PC-9 (cell line): Measurements from ENCODE around the gene TYSND1. TPM values are rescaled to one million over a fixed set of nuclear protein-coding genes. Genes with fewer than 3 reads are reported as not detected.

ENCODE experiments used
- BruUV-seq: library from RNA; stranded (reverse); fragments of 400-500 nt; replicated peaks from 2 replicates; lab custom pipeline; 2021; lab: Mats Ljungman, UMichigan
- CTCF ChIA-PET: fragments of 300-600 bp; sonication (Branson Sonifier 250); formaldehyde crosslinking; loops from one replicate; lab custom pipeline; 2022; ENCODE audit warnings: antibody characterized with exemption; lab: Charles Lee
- POLR2A ChIA-PET: fragments of 300-600 bp; sonication (Branson Sonifier 250); formaldehyde crosslinking; loops from one replicate; lab custom pipeline; 2022; ENCODE audit warnings: antibody characterized with exemption; ENCODE audit not compliant: unreplicated experiment; lab: Charles Lee
- DNase-seq, 2 experiments: peaks; one replicate each; pipeline versions ENCODE4 v3.0.0 to v3.0.0-alpha.2; 2015 to 2022; ENCODE audit warnings: mixed read lengths in 1 of 2
- H2AFZ ChIP-seq: fragments of 200-600 bp; sonication (generic); 2 replicates; pipeline ENCODE4 v1.8.1; 2017; ENCODE audit warnings: antibody characterized with exemption
- H3F3A ChIP-seq: fragments of 200-600 bp; sonication (generic); 2 replicates; pipeline ENCODE4 v1.8.1; 2017; ENCODE audit warnings: antibody characterized with exemption, mild to moderate bottlenecking, low read depth; ENCODE audit not compliant: insufficient read depth
- H3K27ac ChIP-seq: fragments of 200-600 bp; sonication (generic); 2 replicates; pipeline ENCODE4 v1.6.1; 2016; ENCODE audit warnings: mixed run types
- H3K27me3 ChIP-seq: fragments of 200-600 bp; sonication (generic); 2 replicates; pipeline ENCODE4 v1.6.1; 2016; ENCODE audit warnings: low read depth, mixed run types; ENCODE audit not compliant: insufficient read depth
- H3K36me3 ChIP-seq: fragments of 200-600 bp; sonication (generic); 2 replicates; pipeline ENCODE4 v1.6.1; 2016; ENCODE audit warnings: low read depth, mixed run types
- H3K4me1 ChIP-seq: fragments of 200-600 bp; sonication (generic); replicated peaks from 2 replicates; pipeline ENCODE4 v1.6.1; 2016; ENCODE audit warnings: mixed run types; ENCODE audit not compliant: insufficient read depth
- H3K4me2 ChIP-seq: fragments of 200-600 bp; sonication (generic); 2 replicates; pipeline ENCODE4 v1.6.1; 2017; ENCODE audit warnings: mixed run types
- H3K4me3 ChIP-seq: fragments of 200-600 bp; sonication (generic); 2 replicates; pipeline ENCODE4 v1.6.1; 2016; ENCODE audit warnings: mixed run types
- H3K79me2 ChIP-seq: fragments of 200-600 bp; sonication (generic); 2 replicates; pipeline ENCODE4 v1.6.1; 2017; ENCODE audit warnings: low read depth, mixed run types
- H3K9me2 ChIP-seq: fragments of 200-600 bp; sonication (generic); 2 replicates; pipeline ENCODE4 v1.8.1; 2017; ENCODE audit warnings: mild to moderate bottlenecking; ENCODE audit not compliant: insufficient read depth
- H3K9me3 ChIP-seq: fragments of 200-600 bp; sonication (generic); 2 replicates; pipeline ENCODE4 v1.8.1; 2016; ENCODE audit warnings: low read depth; ENCODE audit not compliant: insufficient read depth
- H4K20me1 ChIP-seq: fragments of 200-600 bp; sonication (generic); 2 replicates; pipeline ENCODE4 v1.8.1; 2017; ENCODE audit not compliant: insufficient read depth
- CTCF ChIP-seq: fragments of 200-600 bp; sonication (generic); conservative IDR thresholded peaks from 2 replicates; pipeline ENCODE4 v1.6.1; 2017; ENCODE audit warnings: mixed run types, antibody characterized with exemption, mild to moderate bottlenecking, moderate library complexity
- EZH2 ChIP-seq: fragments of 200-600 bp; sonication (generic); IDR thresholded peaks from 2 replicates; pipeline ENCODE4 v1.8.0; 2017; ENCODE audit warnings: antibody characterized with exemption, low read depth
- intact Hi-C: fragments of 100-400 bp; cut with micrococcal nuclease; formaldehyde crosslinking; loops from one replicate; pipeline ENCODE4 v1.10.0; 2022; ENCODE audit not compliant: unreplicated experiment
- total RNA-seq: library from RNA; stranded (reverse); gene quantifications from 2 replicates; pipeline ENCODE4 v1.2.3, GENCODE V29; 2021

Gene TYSND1
- total RNA-seq, 1 experiment from 2014 or later = 28.0 TPM

- intact Hi-C loops = no loop called here
- ChIA-PET CTCF (no interaction called here), POLR2A (no interaction called here)
- Histone ChIP-seq H3K36me3 (peaks cover 24% of the 10 kb centered on the region; the same call in 1 of the 2 replicates), H3K27me3 (no peaks in the 10 kb centered on the region), H3F3A (no peaks in the 10 kb centered on the region; the same call in 1 of the 2 replicates), H3K4me1 (no peaks in the 10 kb centered on the region), H2AFZ (no peak overlapping the region), H3K4me2 (no peak overlapping the region), H3K4me3 (no peak overlapping the region), H3K79me2 (peaks cover 10% of the 10 kb centered on the region), H3K9me3 (no peaks in the 10 kb centered on the region), H3K9me2 (no peaks in the 10 kb centered on the region), H3K27ac (no peak overlapping the region), H4K20me1 (no peaks in the 10 kb centered on the region; the same call in 1 of the 2 replicates)
- BruUV-seq = no TSS peak
- no peak for TF ChIP-seq EZH2
- TF ChIP-seq CTCF = no peak
- no peak for DNase-seq
Measured at GRCh38 chr10:70121281-70121949, 25.1 kb downstream of the TYSND1 start.

DNA sequence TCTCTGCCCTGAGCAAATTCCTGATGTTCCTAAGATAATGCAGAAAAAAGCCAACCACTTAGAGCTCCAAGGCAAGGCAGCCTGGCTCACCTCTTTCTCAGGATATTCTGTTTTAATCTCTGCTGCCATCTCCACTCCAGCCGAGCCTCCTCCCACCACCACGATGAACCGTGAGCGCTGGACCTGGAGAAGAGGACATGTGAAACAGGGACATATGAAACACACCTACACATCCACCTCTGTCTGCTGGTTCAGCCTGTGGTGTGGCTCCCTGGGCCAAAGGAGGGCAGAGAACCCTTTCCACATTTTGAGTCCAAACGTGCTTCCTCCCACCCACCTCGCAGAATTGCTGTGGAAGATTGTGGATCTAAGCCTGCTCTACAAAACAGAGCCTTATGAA, 26.1 kb downstream of the TYSND1 start:
- no peaks in the 10 kb centered on the region; the same call in 1 of the 2 replicates for H3F3A ChIP-seq
- no peaks in the 10 kb centered on the region for H3K9me3 ChIP-seq
- H3K9me2 ChIP-seq = no peaks in the 10 kb centered on the region
- no peaks in the 10 kb centered on the region for H3K4me1 ChIP-seq
- H3K36me3 ChIP-seq = peaks cover 30% of the 10 kb centered on the region
- intact Hi-C loops = no loop called here
- ChIA-PET POLR2A (interaction anchor here (0.6 kb wide), 1 partner anchor 1908 kb away, joined by 3 read pairs; no protein-coding TSS in a partner anchor), CTCF (no interaction called here)
- TF ChIP-seq EZH2 = no peak
- H4K20me1 ChIP-seq = no peaks in the 10 kb centered on the region; the same call in 1 of the 2 replicates
- H3K27me3 ChIP-seq = no peaks in the 10 kb centered on the region
- no TSS peak for BruUV-seq
- no peak overlapping the region for H3K27ac ChIP-seq
- H3K4me3 ChIP-seq = no peak overlapping the region
- no peak overlapping the region for H3K4me2 ChIP-seq
- H2AFZ ChIP-seq = no peak overlapping the region
- no peak for DNase-seq
- H3K79me2 ChIP-seq = 0 out of 2 replicates have a peak, but pooled peaks cover 8% of the 10 kb centered on the region

DNA sequence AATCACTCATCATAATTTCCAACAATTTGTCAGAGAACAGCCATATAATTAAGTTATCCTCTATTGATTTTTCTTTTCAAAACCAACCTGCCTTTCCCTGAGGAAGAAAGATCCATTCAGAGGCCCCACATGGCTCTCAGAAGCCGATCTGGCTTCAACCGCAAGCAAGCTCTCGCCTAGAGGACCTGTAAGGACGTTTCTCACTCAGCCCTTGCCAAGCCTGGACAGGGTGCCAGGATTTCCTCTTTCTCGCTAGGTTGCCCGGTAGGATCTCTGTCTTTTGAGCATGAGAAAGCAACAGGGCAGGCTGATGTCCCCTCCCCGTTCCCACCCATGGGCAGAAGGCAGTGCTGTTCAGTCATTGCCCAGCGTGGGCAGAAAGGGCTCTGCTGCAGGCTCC, 26.9 kb downstream of the TYSND1 start:
- H3K36me3 ChIP-seq = peaks cover 35% of the 10 kb centered on the region
- no peaks in the 10 kb centered on the region; the same call in 1 of the 2 replicates for H3F3A ChIP-seq
- TF ChIP-seq EZH2 (no peak), CTCF (no peak)
- no peaks in the 10 kb centered on the region for H3K27me3 ChIP-seq
- no peaks in the 10 kb centered on the region for H3K9me3 ChIP-seq
- intact Hi-C loops = no loop called here
- CTCF ChIA-PET = no interaction called here
- H3K4me2 ChIP-seq = no peak overlapping the region
- no peak overlapping the region for H3K4me3 ChIP-seq
- 0 out of 2 replicates have a peak, but pooled peaks cover 3% of the 10 kb centered on the region for H3K79me2 ChIP-seq
- no peaks in the 10 kb centered on the region; the same call in 1 of the 2 replicates for H4K20me1 ChIP-seq
- POLR2A ChIA-PET = interaction anchor here (0.6 kb wide), 1 partner anchor 72 kb away, joined by 5 read pairs; no protein-coding TSS in a partner anchor
- H3K4me1 ChIP-seq = no peaks in the 10 kb centered on the region
- DNase-seq = no peak
- no TSS peak for BruUV-seq
- H3K27ac ChIP-seq = no peak overlapping the region
- H3K9me2 ChIP-seq = no peaks in the 10 kb centered on the region
- no peak overlapping the region for H2AFZ ChIP-seq
